Measurements from ENCODE around the gene HMMR.

HMMR gene

GRCh38 chr5:163489745-163490075 lies 29.3 kb downstream of the HMMR start:
- Histone ChIP-seq H3K27ac (ENCODE audit: insufficient read depth in 1 of 2, low read depth in 1 of 2, low read length in 2 of 2, poor library complexity in 1 of 2, severe bottlenecking in 2 of 2) (no peak overlapping the region), H3K27me3 (replicated peaks in 2 of 5; ENCODE audit: control insufficient read depth in 4 of 5, insufficient read depth in 5 of 5, low read length in 4 of 5) (no peaks in the 10 kb centered on the region), H3K9me3 (ENCODE audit: control extremely low read depth in 1 of 5, control insufficient read depth in 4 of 5, insufficient read depth in 2 of 5, low read depth in 1 of 5, low read length in 4 of 5) (no peaks in the 10 kb centered on the region), H3K36me3 (ENCODE audit: control insufficient read depth in 4 of 4, insufficient read depth in 4 of 4, low read length in 3 of 4) (peaks cover 4 to 54% (median 19%) of the 10 kb centered on the region in 4 experiments), H3K4me3 (ENCODE audit: control insufficient read depth in 1 of 7, extremely low read depth in 1 of 7, insufficient read depth in 4 of 7, low read depth in 2 of 7, low read length in 6 of 7) (no peak overlapping the region), H3K4me1 (ENCODE audit: control extremely low read depth in 1 of 4, control insufficient read depth in 4 of 4, insufficient read depth in 4 of 4, low read length in 3 of 4) (no peaks in the 10 kb centered on the region)
- POLR2A ChIA-PET, result no interaction called here
- CTCF ChIA-PET, result interaction anchor here (1.0 to 1.7 kb wide), 5 partner anchors 10 to 29 kb away, joined by 3 to 6 read pairs (median 4); partner anchors contain the start of gene HMMR
- DNase-seq, result no peak
- 96% methylated on average over 3 of the region's 3 CpGs for WGBS (ENCODE audit: insufficient coverage)

GRCh38 chr5:163496286-163496685 lies 35.9 kb downstream of the HMMR start:
- CTCF ChIA-PET, result interaction anchor here (1.1 to 1.3 kb wide), 2 partner anchors 28 to 59 kb away, joined by 3 read pairs; partner anchors contain the start of gene CCNG1
- H3K36me3 ChIP-seq (ENCODE audit: control insufficient read depth in 4 of 4, insufficient read depth in 4 of 4, low read length in 3 of 4), result peaks cover 0 to 13% (median 8%) of the 10 kb centered on the region in 4 experiments
- no peaks in the 10 kb centered on the region for H3K4me1 ChIP-seq (ENCODE audit: control extremely low read depth in 1 of 4, control insufficient read depth in 4 of 4, insufficient read depth in 4 of 4, low read length in 3 of 4)
- no peaks in the 10 kb centered on the region for H3K27me3 ChIP-seq (replicated peaks in 2 of 5; ENCODE audit: control insufficient read depth in 4 of 5, insufficient read depth in 5 of 5, low read length in 4 of 5)
- no peaks in the 10 kb centered on the region for H3K9me3 ChIP-seq (ENCODE audit: control extremely low read depth in 1 of 5, control insufficient read depth in 4 of 5, insufficient read depth in 2 of 5, low read depth in 1 of 5, low read length in 4 of 5)
- no peak overlapping the region for H3K4me3 ChIP-seq (ENCODE audit: control insufficient read depth in 1 of 7, extremely low read depth in 1 of 7, insufficient read depth in 4 of 7, low read depth in 2 of 7, low read length in 6 of 7)
- POLR2A ChIA-PET, result no interaction called here
- no peak overlapping the region for H3K27ac ChIP-seq (ENCODE audit: insufficient read depth in 1 of 2, low read depth in 1 of 2, low read length in 2 of 2, poor library complexity in 1 of 2, severe bottlenecking in 2 of 2)
- no peak for DNase-seq
- 83% methylated on average over 1 of the region's 1 CpG for WGBS (ENCODE audit: insufficient coverage)

GRCh38 chr5:163497315-163497714 lies 36.9 kb downstream of the HMMR start:
- Histone ChIP-seq H3K9me3 (ENCODE audit: control extremely low read depth in 1 of 5, control insufficient read depth in 4 of 5, insufficient read depth in 2 of 5, low read depth in 1 of 5, low read length in 4 of 5) (no peaks in the 10 kb centered on the region), H3K4me3 (ENCODE audit: control insufficient read depth in 1 of 7, extremely low read depth in 1 of 7, insufficient read depth in 4 of 7, low read depth in 2 of 7, low read length in 6 of 7) (no peak overlapping the region), H3K27ac (ENCODE audit: insufficient read depth in 1 of 2, low read depth in 1 of 2, low read length in 2 of 2, poor library complexity in 1 of 2, severe bottlenecking in 2 of 2) (no peak overlapping the region), H3K36me3 (ENCODE audit: control insufficient read depth in 4 of 4, insufficient read depth in 4 of 4, low read length in 3 of 4) (peaks cover 0 to 8% (median 4%) of the 10 kb centered on the region in 4 experiments), H3K4me1 (ENCODE audit: control extremely low read depth in 1 of 4, control insufficient read depth in 4 of 4, insufficient read depth in 4 of 4, low read length in 3 of 4) (peaks cover under 1 to 5% (median 4%) of the 10 kb centered on the region in 4 experiments), H3K27me3 (replicated peaks in 2 of 5; ENCODE audit: control insufficient read depth in 4 of 5, insufficient read depth in 5 of 5, low read length in 4 of 5) (no peaks in the 10 kb centered on the region)
- POLR2A ChIA-PET, result no interaction called here
- 100% methylated on average over 1 of the region's 3 CpGs for WGBS (ENCODE audit: insufficient coverage)
- no peak for DNase-seq
- CTCF ChIA-PET, result interaction anchor here (1.1 kb wide), 1 partner anchor 29 kb away, joined by 3 read pairs; no protein-coding TSS in a partner anchor

- WGBS (ENCODE audit: insufficient coverage), result no CpG with 5 or more reads among the region's 1 CpG
- Histone ChIP-seq H3K4me3 (ENCODE audit: control insufficient read depth in 1 of 7, extremely low read depth in 1 of 7, insufficient read depth in 4 of 7, low read depth in 2 of 7, low read length in 6 of 7) (no peak overlapping the region), H3K27ac (ENCODE audit: insufficient read depth in 1 of 2, low read depth in 1 of 2, low read length in 2 of 2, poor library complexity in 1 of 2, severe bottlenecking in 2 of 2) (no peak overlapping the region), H3K27me3 (replicated peaks in 2 of 5; ENCODE audit: control insufficient read depth in 4 of 5, insufficient read depth in 5 of 5, low read length in 4 of 5) (no peaks in the 10 kb centered on the region), H3K36me3 (ENCODE audit: control insufficient read depth in 4 of 4, insufficient read depth in 4 of 4, low read length in 3 of 4) (no peaks in the 10 kb centered on the region), H3K4me1 (ENCODE audit: control extremely low read depth in 1 of 4, control insufficient read depth in 4 of 4, insufficient read depth in 4 of 4, low read length in 3 of 4) (peaks cover 11 to 17% (median 14%) of the 10 kb centered on the region in 4 experiments), H3K9me3 (ENCODE audit: control extremely low read depth in 1 of 5, control insufficient read depth in 4 of 5, insufficient read depth in 2 of 5, low read depth in 1 of 5, low read length in 4 of 5) (no peaks in the 10 kb centered on the region)
- CTCF ChIA-PET, result interaction anchor here (1.5 kb wide), 1 partner anchor 10 kb away, joined by 5 read pairs; no protein-coding TSS in a partner anchor
- no peak for DNase-seq
- POLR2A ChIA-PET, result no interaction called here
Observed at GRCh38 chr5:163498886-163499285, 38.5 kb downstream of the HMMR start.

- Histone ChIP-seq H3K4me3 (ENCODE audit: control insufficient read depth in 1 of 7, extremely low read depth in 1 of 7, insufficient read depth in 4 of 7, low read depth in 2 of 7, low read length in 6 of 7) (peak overlapping the region in 6 of 7 experiments; percentile 80 to 100 (median 90)), H3K9me3 (ENCODE audit: control extremely low read depth in 1 of 5, control insufficient read depth in 4 of 5, insufficient read depth in 2 of 5, low read depth in 1 of 5, low read length in 4 of 5) (no peaks in the 10 kb centered on the region), H3K36me3 (ENCODE audit: control insufficient read depth in 4 of 4, insufficient read depth in 4 of 4, low read length in 3 of 4) (no peaks in the 10 kb centered on the region), H3K4me1 (ENCODE audit: control extremely low read depth in 1 of 4, control insufficient read depth in 4 of 4, insufficient read depth in 4 of 4, low read length in 3 of 4) (peaks cover 15 to 40% (median 29%) of the 10 kb centered on the region in 4 experiments), H3K27ac (ENCODE audit: insufficient read depth in 1 of 2, low read depth in 1 of 2, low read length in 2 of 2, poor library complexity in 1 of 2, severe bottlenecking in 2 of 2) (peak overlapping the region; percentile 89 to 97), H3K27me3 (replicated peaks in 2 of 5; ENCODE audit: control insufficient read depth in 4 of 5, insufficient read depth in 5 of 5, low read length in 4 of 5) (no peaks in the 10 kb centered on the region)
- 89% methylated on average over 5 of the region's 8 CpGs for WGBS (ENCODE audit: insufficient coverage)
- DNase-seq, result peak in 1 of 3 donors; percentile 4
- ChIA-PET POLR2A (no interaction called here), CTCF (interaction anchor here (1.1 to 1.8 kb wide), 5 partner anchors 12 to 64 kb away, joined by 3 to 6 read pairs (median 3); no protein-coding TSS in a partner anchor)
Observed at GRCh38 chr5:163502521-163502920, 42.1 kb downstream of the HMMR start.

GRCh38 chr5:163503106-163504078 lies 43.0 kb downstream of the HMMR start:
- H3K4me1 ChIP-seq (ENCODE audit: control extremely low read depth in 1 of 4, control insufficient read depth in 4 of 4, insufficient read depth in 4 of 4, low read length in 3 of 4), result peaks cover 21 to 49% (median 35%) of the 10 kb centered on the region in 4 experiments
- WGBS (ENCODE audit: insufficient coverage), result 0% methylated on average over 14 of the region's 17 CpGs
- peak overlapping the region; percentile 89 to 97 for H3K27ac ChIP-seq (ENCODE audit: insufficient read depth in 1 of 2, low read depth in 1 of 2, low read length in 2 of 2, poor library complexity in 1 of 2, severe bottlenecking in 2 of 2)
- H3K4me3 ChIP-seq (ENCODE audit: control insufficient read depth in 1 of 7, extremely low read depth in 1 of 7, insufficient read depth in 4 of 7, low read depth in 2 of 7, low read length in 6 of 7), result peak overlapping the region in 6 of 7 experiments; percentile 80 to 100 (median 90)
- no peaks in the 10 kb centered on the region for H3K9me3 ChIP-seq (ENCODE audit: control extremely low read depth in 1 of 5, control insufficient read depth in 4 of 5, insufficient read depth in 2 of 5, low read depth in 1 of 5, low read length in 4 of 5)
- peaks cover 0 to 3% (median 0%) of the 10 kb centered on the region in 4 experiments for H3K36me3 ChIP-seq (ENCODE audit: control insufficient read depth in 4 of 4, insufficient read depth in 4 of 4, low read length in 3 of 4)
- no peaks in the 10 kb centered on the region for H3K27me3 ChIP-seq (replicated peaks in 2 of 5; ENCODE audit: control insufficient read depth in 4 of 5, insufficient read depth in 5 of 5, low read length in 4 of 5)
- DNase-seq, result peak; percentile 78 to 80 (median 78)
- CTCF ChIA-PET, result interaction anchor here (1.1 to 1.8 kb wide), 6 partner anchors 13 to 65 kb away, joined by 3 to 6 read pairs (median 4); no protein-coding TSS in a partner anchor
- POLR2A ChIA-PET, result interaction anchor here (0.7 kb wide), 1 partner anchor 43 kb away, joined by 3 read pairs; the partner anchor contains the start of genes HMMR and NUDCD2

Measured in common myeloid progenitor, CD34-positive (primary cell).